GM21825 (cell line): ENCODE results near the gene ADAMTS17.
"Not testable (repeated sequence)": the region's sequence is repeated elsewhere in the genome, so short reads cannot be mapped to it uniquely, and the experiment has no call there.

Experiments used
- ATAC-seq: cut with Tn5 transposase; IDR thresholded peaks from one replicate; pipeline ENCODE4 v1.9.1; 2021; ENCODE audit warnings: mild to moderate bottlenecking, moderate library complexity; ENCODE audit not compliant: unreplicated experiment

ADAMTS17 gene

GRCh38 chr15:100339999-100340398 is 1.8 kb downstream of the ADAMTS17 start:
- no peak for ATAC-seq

GRCh38 chr15:100339451-100339850 is 2.3 kb downstream of the ADAMTS17 start:
- ATAC-seq: not testable (repeated sequence)

- ATAC-seq: no peak
Measured at GRCh38 chr15:100338971-100339444, 2.8 kb downstream of the ADAMTS17 start.

DNA sequence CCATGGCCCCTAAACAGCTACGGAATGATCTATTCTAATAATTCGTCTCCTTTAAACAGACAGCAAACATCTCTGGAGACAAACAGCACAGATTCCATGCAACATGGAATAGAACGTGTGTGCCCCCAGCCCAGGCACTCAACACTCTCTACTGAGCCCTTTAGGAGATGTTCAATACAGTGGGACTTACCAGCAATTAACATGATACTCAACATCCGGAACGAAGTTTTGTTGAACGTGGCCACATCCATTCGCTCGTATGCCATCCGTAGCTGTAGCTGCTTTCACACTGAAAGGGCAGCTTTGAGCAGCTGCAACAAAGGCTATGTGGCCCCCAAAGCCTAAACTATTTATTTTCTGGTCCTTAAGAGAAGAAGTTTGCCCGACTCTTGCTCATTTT is 3.5 kb downstream of the ADAMTS17 start:
- no peak for ATAC-seq

DNA sequence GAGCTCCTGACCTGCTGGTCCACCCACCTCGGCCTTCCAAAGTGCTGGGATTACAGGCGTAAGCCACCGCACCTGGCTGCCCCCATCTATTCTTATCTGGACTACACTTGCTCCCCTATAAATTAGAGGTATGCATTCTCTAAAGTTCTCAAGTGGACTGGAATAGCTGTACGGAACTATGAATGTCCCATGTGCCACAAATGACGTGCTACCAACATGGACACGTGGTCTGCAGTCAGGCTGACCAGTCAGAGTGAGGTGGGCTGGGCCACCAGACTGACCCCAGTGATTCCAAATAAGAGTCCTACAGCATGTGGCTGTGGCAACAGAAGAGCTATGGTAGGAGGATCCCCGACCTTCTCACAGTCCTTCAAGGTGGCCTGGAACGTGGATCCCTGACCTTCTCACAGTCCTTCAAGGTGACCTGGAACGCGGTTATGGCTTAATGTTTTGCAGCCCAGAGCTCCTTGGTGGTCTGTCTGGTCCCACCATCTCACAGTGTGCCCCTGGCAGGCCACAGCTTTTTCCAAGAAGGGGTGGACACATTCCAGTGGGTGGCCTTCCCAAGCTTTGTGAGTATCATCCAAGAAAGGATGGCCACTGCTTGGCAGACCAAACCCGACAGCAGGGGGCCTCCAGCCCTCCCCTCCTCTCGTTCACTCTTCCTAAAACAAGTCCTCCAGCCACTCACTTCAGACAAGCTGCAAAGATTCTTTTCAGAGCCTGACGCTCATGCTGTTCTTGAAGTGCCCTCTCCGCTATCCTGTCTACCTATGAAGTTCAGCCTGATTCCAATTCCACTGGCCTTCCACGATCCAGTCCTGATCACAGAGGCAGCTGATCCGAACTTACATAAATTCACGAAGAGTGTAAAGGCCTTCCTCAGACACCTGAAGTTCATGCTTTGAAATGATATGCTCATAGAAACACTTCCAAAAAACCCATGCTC is 4.4 kb downstream of the ADAMTS17 start:
- no peak for ATAC-seq

DNA sequence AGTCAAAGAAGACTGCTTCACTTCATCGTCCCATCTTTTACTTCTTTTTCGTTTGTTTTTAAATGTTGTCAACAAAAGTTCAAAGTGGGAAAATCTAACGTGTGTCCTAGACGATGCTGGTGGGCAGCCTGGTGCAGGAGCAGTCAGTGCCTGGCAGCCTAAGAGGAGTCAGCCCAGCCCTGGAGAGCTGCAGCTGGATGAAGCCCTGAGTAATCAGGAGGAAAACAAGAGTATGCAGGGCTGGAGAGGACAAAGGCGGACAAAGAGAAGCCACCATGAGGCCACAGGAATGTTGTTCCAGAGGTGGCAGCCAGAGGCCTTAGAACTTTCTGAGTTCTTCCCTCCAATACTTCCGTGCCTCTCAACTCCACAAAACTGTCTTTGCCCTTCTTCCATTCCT is 5.7 kb downstream of the ADAMTS17 start:
- ATAC-seq: no peak

DNA sequence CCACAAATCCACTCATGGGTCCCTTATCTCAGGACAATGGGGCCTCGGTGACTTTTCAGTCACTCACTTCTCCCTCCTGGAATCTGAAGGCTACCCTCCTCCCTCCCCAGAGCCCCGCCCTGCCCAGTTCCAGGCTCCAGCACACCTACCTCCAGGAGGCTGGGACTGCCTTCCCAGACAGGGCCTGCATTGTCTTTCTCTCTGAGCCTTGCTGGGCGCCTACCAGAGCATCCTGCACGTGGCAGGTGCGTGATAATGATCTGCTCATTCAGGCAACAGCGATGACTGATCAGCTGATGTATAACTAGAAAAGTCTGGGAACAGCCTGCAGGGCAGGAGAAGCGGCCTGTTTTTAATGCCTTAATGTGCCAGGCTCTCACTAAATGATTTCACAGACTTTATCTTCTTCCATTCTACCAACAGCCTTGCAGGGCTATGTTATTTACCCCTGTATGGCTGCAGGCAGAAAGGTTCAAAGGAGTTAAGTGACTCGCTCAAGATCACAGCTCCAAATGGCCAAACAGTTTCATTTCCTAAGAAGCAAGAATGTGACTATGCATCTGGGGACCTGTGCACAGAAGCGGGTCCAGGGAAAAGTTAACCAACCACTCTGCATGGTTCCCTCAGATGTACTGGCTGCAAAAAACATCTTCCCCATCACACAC is 6.3 kb downstream of the ADAMTS17 start:
- ATAC-seq: no peak

GRCh38 chr15:100334905-100335304 is 6.9 kb downstream of the ADAMTS17 start:
- ATAC-seq: no peak

DNA sequence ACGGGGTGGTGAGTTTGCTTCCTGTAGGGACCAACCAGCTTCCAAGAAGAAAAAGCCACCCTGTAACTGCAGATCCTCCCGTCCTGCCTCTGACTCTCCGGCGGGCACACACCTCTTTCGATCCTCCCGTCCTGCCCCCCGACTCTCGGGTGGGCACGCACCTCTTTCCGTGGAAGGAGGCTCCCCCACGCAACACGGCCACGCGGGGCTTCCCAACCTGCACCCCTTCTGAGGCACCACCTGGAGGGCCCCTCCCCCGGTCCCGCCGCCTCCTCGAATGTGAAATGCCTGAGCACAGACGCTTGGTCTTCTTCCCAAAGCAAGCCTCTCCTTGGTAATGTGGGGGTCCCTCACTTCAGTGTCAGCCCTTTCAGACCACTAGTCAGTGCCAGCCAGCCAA is 7.3 kb downstream of the ADAMTS17 start:
- ATAC-seq: no peak

- no peak for ATAC-seq
Measured at GRCh38 chr15:100334015-100334414, 7.8 kb downstream of the ADAMTS17 start.

DNA sequence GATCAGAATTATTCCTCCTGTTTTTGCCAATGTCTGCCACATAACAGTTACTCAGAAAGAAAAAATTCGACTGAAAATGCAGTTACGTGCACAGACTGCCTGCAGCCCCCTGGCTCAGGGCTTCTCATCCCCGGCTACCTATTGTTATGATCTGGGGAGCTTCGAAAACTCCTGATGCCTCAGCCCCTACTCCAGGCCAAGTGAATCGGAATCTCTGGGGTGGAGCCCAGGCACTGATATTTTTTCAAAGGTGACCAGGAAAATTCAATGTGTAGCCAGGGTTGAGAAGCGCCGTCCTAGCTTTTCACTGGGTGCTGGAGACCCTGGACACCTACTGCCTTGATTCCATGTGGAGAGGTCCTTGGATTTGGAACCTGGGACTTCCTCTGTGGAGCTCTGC is 8.5 kb downstream of the ADAMTS17 start:
- ATAC-seq: no peak

DNA sequence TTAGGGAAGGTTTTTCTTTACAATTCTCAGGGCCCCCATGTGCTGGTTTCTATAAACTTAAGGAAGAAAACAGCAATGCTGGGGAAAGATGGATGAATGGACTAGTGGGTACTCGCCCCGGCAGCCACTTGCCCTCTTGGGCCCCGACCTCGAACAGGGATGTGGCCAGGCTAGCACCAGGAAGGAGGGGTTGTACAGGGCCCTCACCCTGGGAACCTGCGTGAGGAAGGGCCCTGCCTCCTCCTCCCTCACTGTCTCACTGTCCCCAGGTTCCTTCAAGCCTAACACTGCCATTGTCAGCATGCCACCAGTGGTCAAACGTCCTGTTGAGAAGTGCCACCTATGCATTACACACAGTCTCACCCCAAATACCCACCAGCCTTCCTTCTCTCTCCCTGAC is 9.1 kb downstream of the ADAMTS17 start:
- ATAC-seq: no peak

DNA sequence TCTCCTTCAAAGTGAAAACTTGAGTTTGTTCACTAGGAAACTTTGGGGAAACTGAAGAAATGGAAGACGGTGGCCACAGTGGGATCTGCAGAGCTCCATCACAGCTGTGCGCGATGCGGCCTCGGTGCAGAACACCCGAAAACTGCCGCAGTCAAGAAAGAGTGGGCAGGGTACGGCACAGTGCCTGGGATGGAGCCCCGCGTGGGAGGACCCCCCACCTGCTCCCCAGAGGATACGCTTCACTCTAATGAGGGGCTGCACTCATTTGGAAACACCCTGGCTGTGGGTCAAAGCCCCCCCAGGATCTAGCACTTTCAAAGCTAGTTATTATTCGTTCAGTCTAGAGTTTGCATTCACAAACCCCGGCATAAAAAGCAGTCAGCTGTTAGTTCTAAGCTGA is 9.5 kb downstream of the ADAMTS17 start:
- ATAC-seq: no peak

GRCh38 chr15:100330629-100331215 is 11.1 kb downstream of the ADAMTS17 start:
- ATAC-seq: no peak

DNA sequence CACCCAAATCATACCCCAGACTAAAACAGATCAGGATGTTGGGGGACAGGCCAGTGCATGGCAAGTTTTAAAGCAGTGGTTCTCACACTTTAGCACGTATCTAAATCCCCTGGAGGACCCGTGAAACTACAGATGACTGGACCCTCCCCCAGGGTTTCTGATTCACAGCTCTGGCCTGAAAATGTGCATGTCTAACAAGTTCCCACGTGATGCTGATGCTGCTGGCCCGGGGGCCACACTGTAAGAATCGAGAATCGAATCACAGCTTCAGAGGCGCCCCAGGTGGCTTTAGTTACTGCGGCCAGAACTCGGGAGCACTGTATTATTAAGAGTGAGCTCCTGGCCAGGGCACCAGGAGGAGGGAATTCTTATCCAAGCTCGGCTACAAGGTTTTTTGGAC is 11.6 kb downstream of the ADAMTS17 start:
- ATAC-seq: no peak

GRCh38 chr15:100328796-100329195 is 13.0 kb downstream of the ADAMTS17 start:
- no peak for ATAC-seq

DNA sequence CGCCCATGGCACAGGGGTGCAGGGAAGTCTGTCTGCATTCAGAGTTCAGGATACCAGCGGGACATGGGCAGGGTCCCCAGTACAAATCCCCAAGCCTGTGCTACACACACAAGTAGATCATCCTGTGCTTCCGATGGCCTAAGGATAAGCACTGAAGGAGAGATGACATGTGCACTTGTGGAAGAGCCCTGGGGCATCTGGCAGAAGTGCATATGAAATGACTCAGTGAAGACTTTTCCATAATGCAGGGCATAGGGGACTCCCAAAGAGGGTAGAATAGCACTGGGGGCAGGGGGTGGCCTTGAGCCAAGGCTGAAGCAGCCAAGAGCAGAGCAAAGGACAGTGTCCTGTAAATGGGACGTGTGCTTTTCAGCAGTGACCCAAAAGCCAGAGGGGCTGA is 22.9 kb downstream of the ADAMTS17 start:
- no peak for ATAC-seq

GRCh38 chr15:100314809-100315400 is 26.9 kb downstream of the ADAMTS17 start:
- no peak for ATAC-seq

GRCh38 chr15:100311833-100312476 is 29.8 kb downstream of the ADAMTS17 start:
- ATAC-seq: no peak

DNA sequence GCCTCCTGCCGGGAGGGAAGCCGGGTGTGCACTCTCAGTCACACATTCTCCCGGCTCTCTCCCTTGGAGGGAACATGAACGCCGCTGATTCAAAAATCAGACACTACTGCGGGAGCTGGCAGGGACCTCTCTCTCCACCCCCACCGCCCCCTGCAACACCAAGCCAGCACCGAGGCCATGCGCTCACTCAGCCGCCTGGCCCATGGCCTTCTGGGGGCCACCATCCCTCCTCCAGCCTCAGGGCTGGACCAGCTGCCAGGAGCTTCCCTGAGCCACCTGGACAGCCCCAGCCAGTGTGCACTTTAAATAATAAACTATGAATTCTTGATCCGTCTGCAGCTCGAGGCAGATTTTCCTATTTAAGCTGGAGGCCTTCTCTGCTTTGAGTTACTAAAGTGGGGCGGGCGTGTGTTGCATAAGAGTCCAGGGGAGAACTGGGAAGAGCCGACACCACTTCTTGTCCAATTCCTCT is 30.6 kb downstream of the ADAMTS17 start:
- no peak for ATAC-seq
